ENCODE results near the gene RPS5.
A peak's percentile ranks its signal among the peaks of the same experiment; 100 is the strongest.
"Not testable (repeated sequence)": the region's sequence is repeated elsewhere in the genome, so short reads cannot be mapped to it uniquely, and the experiment has no call there.

RPS5 gene

DNA sequence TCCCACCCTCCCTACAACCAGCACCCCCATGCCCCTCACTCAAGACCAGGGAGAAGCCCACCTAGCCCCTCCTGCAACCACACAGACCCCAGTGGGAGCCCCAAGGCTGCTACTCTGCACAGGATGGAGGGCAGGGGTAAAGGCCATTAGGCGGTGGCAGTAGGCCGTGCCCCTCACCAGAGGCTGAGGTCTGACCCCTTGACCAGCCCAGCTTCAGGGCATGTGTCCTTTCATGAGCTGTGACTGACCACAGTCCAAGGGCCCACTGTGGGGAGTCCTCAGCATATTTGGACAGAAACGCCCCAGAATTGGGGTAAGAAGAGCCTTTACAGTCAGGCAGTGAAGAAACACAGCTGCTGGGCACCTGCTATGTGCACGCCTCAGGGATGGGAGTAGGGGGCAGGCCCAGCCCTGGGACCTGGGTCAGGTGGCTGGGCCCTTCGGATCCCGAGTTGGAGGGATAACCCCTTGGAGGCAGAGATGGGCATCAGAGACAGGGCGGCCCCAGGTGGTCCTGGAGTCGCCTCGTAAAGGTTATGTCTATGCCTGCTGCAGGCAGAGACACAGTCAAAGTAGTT lies 1.7 kb upstream of the RPS5 start:
- no peak for DNase-seq (ENCODE audit: low spot score)

DNA sequence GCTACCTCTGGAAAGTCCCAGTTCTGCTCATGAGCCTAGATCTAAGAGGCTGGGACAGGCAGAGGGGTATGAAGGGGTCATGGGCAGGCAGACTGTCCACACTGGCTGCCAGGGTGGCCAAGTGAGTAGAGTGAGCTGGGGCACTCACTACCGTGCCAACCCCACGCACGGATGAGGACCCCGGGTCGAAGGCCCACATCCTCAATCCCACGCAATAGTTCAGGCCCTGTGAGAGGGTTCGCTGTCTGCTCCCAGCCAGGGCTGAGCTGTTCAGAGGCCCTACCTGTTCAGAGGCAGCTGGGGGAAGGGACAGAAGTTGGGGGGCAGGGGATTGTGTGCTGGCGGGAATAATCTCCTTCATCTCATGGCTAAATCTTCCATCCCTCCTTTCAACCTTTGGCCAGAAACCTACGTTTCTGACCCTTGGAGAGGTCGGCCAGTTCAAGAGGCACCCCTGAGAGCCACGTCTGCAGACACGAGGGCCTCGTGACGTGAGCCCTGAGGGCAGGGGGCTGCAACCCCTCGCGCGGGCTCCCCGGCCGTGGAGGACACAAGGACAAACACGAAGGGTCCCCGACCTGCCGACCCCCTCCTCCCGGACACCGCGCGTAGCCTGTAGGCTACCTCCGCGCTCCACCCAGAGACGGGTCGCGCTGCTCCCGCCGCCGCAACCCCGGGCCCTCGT lies 1.0 kb upstream of the RPS5 start:
- DNase-seq (ENCODE audit: low spot score) = no peak

DNA sequence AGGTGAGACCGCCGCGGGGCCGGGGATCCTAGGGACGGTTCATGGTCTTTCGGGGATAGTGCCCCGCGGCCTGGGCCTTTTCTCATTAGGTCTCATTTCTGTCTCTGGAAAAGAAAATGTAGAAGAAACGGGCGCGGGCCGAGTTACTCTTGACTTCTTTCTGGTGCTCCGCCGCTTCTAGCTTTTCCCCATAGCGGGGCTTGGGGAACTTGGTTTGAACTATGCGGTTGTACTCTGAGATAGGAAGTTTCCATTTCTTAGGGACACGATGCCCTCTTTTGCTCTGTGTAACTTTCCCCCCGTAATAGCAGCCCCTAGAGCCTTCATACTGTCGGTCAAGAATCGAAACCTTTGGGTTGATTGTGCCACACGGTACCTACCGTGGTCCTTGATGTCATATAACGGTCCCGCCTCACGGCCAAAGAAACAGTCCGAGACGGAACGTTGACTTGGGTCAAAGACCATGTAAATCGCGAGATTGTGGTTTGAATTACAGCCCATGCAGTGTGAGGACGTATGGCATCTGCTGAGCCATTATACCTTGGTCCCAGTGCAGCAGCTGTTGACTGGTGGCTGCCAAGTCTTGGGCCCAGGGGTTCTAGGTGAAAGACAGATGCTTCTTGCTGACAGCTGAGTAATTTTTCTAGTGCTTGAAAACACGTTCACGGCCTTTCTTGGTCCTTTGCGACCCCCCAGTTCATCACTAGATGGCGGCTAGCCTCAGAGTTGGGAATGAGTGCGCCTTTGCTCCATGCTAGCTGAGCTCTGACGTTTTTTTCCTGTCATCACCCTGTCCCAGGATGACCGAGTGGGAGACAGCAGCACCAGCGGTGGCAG lies 487 bp downstream of the RPS5 start:
- DNase-seq (ENCODE audit: low spot score) = no peak

DNA sequence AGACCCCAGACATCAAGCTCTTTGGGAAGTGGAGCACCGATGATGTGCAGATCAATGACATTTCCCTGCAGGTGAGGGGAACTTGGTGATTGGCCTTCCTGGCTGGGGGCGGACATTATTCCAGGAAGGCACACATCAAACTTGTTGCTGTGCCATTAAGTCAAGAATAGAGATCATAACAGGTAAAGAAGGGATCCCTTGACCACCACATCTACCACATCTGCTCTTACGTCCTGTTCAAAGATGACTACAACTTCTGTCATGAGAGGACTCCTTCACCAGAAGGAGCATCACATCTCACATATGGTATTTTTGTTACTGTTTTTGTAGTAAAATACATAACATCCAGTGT lies 1.1 kb downstream of the RPS5 start:
- DNase-seq (ENCODE audit: low spot score) = no peak

DNA sequence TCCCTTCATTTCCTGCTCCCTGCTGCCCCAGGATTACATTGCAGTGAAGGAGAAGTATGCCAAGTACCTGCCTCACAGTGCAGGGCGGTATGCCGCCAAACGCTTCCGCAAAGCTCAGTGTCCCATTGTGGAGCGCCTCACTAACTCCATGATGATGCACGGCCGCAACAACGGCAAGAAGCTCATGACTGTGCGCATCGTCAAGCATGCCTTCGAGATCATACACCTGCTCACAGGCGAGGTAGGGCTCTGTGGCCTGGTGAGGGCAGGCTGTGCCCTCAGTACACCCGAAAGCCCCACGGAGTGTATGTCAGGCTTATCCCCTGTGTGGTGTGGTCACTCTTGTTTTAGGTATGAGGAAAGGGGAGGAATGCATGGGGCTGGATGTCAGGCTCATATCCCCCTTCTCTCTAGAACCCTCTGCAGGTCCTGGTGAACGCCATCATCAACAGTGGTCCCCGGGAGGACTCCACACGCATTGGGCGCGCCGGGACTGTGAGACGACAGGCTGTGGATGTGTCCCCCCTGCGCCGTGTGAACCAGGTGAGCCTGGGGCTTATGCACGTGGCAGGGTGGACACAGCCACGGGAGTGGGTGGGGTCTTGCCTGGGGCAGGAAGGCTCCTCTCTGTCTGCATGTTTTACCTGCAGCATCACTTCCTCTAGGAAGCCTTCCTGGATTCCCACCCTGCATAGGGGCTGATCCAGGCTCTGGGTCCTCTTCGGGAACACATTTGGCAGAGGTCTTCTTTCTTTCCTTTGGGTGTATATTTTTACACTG lies 6.1 kb downstream of the RPS5 start:
- no peak for DNase-seq (ENCODE audit: low spot score)

DNA sequence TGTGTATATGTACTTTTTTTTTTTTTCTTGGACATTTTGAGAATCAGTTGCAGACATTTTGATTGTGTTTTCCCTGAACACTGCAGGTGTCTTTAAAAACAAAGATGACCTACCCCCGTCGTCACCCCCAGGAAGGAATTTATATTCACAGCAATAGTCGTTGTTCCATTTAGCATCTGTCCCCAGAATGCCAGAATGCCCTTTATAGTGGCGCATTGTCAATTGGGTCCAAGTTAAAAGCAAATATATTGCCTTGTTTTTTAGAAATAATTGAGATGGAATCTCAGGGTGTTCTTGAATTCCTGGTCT lies 6.6 kb downstream of the RPS5 start:
- no peak for DNase-seq (ENCODE audit: low spot score)

DNA sequence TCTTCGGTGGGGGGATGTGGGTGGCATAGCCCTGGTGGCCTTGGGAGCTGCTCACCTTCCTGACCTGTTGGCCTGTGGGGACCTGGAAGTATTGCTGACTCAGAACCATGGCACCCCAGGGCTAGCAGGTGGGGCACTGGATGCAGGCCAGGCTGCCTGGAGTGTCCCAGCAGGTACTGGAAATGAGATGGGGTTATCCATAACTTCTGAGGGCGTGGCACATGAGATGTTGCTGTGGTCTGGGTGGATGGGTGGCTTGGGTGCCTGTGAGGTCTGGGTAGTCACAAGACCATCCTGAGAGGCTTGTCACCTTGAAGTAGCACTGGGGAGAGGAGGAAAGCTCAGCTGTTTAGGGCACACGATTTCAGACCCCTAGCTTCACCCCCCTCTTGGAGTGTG lies 7.8 kb downstream of the RPS5 start:
- DNase-seq (ENCODE audit: low spot score) = no peak

DNA sequence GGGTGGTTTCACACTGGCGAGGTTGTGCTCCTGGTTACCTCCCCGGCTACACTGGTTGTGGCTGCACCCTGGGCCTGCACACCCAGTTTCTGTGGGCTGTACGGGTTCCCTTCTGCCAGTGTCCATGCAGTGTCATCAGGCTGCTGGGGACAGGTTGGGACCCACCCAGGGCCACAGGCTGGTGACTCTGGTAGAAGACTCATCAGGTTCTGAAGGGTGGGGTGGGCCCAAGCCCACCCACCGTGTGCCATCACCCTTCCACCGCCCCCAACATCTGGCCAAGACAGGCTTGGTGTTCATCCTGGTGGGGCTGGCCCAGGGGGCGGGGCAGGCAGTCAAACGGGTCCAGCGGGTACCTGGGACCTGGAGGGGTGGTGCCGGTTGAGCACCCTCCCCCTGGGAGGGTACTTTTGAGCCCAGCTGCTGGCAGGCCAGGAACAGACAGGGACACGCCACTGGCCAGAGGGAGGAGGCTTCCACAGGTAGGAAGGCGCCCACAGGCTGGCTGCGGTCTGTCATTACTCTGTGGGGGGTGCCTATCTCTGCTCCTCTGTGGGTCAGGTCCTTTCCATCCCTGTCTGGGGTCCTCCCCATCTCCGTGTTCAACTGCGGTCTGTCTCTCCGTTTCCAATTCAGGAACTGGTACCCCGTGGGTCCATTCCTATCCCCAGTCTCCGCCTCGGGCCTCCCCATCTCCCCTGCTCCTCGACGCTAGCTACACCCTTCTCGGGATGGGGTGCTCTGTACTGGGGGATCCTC lies 8.3 kb downstream of the RPS5 start, which contains the start of gene RNF225:
RNF225 (plus strand) TSS at position 437 of the 759 bp plus-strand sequence. CDS start 434 bp downstream, outside the sequence.
- DNase-seq (ENCODE audit: low spot score) = no peak

DNA sequence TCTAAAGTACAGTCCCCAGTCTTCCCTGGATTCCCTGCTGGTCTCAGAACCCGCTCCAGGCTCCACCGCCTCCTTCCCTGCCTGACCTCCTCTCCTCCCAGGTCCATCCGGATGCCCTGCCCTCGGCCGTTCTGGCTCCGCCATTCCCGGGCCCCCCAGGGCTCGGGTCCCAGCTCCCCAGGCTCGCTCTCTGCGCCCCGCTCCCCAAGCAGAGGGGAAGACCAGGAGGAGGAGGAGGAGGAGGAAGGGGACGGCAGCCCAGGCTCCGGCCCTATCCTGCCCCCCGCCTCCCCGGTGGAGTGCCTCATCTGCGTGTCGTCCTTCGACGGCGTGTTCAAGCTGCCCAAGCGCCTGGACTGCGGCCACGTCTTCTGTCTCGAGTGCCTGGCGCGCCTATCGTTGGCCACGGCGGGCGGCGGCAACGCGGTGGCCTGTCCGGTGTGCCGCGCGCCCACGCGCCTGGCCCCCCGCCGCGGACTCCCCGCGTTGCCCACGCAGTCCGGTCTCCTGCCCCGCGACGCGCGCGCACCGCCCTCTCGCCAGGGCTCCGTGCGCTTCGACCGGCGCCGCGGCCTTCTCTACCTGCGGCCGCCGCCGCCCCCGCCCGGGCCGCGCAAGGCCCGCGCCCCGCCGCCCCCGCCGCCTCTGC lies 9.0 kb downstream of the RPS5 start:
- no peak for DNase-seq (ENCODE audit: low spot score)

DNA sequence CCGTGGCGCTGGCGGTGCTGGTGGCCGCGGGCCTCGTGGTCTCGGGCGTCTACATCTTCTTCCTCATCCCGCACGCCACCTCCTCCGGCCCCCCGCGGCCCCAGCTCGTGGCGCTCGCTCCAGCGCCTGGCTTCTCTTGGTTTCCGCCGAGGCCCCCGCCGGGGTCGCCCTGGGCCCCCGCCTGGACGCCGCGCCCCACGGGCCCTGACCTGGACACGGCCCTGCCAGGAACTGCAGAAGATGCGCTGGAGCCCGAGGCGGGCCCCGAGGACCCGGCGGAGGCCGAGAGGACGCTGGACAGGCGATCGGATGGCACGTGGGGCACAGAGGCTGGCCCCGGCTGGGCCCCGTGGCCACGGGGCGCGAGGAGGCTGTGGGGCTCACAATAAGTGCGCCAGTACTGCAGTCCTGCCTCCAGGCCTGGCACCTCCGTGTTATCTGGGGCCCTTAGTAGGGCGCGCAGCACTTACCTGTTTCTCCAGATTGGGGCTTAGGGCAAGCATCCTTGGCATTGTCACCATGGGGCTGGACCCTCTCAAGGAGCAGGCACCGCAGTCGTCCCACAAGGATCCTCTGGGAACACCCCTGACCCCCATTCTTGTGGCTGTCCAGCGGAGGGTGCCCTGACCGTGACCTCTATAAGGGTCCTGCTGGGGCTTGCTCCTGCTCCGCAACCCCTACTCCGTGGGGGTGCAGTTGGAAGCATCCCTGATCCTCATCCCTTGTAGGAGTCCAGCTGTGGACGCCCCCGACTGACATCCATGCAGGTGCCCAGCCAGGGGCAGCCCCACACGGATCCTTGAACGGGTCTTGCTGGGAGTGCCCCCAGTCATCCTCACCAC lies 9.8 kb downstream of the RPS5 start:
- DNase-seq (ENCODE audit: low spot score) = no peak

DNA sequence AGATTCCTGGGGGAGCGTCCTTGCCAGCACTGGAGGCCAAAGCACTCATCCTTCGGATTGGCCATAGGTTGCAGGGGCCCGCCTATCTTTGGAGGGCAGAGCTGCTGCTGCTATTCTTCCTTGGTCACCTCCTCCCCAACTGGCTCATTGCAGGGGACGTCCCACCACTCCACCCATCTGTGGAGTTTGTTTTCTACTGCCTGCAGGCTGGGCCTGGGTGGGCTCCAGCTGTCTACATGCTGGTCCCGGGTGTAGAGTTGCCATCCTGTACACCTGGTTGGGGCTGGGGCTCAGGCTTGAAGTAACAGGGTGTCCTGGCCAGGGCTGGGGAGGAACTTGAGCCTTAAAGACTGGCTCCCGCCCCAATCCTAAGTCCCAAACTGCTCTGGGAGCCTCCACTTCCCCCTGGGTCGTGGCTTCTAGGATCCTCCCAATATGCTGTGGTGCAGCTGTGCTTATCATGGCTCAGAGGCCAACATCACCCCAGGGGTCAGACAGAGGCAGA lies 10.5 kb downstream of the RPS5 start:
- no peak for DNase-seq (ENCODE audit: low spot score)

DNA sequence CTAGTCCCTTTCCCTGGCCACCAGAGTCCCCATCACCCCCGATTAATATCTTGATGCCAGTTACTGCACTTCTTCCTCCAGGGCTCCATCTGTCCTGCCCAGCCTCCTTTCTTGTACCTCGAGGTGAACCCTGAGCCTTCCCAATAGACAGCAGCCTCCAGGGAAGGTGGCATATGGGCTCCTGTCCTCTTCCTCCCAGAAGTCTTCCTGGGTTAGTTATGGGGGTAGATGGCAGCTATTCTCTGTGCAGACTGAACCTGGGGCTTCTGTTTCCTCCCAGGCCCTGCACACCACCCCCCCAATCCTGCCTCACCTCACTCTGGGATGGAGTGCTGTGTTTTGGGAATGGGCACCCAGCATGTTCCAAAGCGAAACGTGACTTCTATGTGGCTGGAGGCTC lies 11.0 kb downstream of the RPS5 start:
- no peak for DNase-seq (ENCODE audit: low spot score)

DNA sequence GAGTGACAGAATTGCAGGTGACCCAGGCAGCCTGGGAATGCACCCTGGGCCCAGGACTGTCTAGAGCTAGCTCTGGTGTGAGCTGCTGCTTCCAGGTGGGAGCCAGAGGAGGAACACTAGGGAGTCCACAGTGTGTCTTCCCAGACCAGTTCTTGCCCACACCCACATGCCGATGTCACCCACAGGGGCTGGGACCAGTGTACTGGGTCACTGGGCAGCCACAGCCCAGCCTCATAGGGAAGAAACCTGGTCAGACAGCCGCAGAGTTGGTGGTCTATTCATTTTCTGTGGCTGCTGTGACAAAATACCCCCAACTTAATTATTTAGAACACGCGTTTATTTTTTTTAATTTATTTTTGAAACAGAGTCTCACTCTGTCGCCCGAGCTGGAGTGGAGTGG lies 11.5 kb downstream of the RPS5 start:
- DNase-seq (ENCODE audit: low spot score) = no peak

DNA sequence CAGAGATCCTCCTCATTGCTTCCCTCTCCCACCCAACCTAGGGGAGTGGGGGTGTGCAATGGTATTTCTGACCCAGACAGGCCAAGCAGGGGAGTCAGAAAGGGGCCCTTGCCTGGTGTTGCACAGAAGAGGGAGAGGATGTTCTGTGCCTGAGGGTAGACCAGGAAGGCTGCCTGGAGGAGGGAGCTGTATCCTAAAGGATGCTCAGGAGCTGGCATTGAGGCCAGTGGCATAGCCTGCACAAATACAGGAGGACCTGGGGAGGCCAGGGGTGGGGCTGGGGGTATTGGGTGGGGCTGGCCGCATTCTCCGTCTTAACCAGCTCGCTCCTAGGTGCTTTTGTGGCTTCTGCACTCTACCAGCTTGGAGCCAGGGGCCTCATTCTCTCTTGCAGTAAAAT lies 12.8 kb downstream of the RPS5 start:
- no peak for DNase-seq (ENCODE audit: low spot score)

DNA sequence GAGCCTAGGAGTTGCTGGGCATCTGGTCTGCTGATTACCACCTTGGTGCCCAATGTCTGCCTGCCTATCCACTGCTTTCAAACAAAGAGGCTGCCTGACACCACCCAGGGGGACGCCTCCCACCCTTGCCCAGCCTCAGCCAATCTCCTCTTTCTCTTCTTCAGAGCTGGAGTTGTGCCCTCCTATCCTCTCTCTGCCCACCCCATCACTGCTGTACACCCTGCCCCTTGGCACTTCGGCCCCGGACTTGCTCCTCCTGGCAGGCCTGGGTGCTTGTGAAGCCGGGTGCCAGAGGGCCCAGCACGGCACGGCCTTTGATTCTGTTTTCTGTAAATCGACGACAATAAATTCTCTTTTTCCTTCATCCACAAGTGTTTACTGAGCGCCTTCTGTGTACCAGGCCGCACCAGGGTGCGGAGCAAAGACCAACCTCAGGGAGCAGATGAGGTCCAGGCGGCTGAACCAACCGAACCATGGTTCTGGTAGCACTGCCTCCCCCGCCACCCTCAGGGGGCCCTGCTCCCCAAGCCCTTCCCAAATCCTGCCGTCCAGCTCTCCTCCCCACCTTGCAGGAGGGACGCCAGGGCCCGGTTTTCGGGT lies 13.3 kb downstream of the RPS5 start:
- DNase-seq (ENCODE audit: low spot score) = peak; percentile 28

DNA sequence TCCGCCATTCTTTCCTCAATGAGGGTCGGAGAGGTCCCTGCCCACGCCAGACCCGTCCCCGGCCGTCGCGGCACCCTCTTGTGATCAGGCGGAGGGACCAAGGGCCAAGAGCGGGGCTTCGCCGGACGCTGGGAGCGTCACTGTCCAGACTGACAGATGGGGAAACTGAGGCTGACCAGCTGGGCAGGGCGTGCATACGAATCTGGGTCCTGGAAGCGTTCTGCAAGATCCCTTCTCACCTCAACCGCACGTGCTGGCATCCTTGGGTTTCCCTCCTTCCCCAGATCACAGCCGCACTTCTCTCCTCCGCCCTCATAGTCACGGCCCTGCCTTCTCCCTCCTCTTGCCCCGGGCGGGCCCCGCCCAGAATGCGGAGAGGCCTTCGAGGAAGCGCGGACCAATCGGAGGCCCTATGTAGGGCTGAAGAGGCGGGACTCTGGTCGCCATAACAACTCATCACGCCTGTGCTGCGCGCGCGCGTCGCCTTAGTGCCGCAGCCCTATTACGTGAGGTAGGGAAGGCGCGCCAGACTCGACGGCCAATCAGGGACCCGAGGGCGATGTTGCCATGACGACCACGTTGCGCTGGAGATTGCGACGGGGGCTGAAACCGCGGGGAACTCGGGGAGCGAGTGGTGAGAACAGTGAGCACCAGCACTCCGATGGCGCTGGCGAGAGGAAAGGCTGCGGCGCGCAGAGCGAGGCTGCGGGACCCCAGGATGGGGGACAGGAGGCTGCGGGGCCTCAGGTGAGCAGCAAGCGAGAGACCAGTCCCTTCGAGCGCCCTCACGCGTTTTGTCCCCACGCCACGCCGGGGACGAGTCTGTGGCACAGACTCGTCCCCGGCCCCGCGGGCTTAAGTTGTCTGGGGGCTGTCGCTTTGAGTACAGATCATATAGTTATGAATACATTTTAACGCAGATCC lies 14.1 kb downstream of the RPS5 start:
- peak; percentile 100 for DNase-seq (ENCODE audit: low spot score)

DNA sequence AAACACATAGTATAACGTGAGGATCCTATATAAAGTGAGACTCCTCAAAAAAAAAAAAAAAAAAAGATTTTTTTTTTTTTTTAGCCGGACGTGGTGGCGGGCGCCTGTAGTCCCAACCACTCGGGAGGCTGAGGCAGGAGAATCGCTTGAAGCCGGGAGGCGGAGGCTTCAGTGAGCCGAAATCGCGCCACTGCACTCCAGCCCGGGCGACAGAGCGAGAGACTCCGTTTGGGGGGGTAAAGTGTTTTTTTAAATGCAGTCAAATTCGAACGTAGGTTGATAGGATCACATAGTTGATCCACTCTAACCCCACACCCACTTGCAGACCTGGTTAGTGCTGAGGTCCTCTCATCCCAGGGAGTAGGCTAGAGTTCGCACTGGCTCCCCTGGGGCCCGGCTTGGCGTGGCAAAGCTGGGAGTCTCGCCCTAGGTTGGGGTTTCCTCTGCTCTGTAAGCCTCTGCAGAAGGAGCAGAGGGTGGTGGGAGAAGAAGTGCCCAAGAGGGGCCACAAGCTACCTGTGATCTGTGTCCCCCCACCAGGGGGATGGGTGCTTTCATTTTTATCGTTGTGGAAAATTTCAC lies 14.9 kb downstream of the RPS5 start:
- no peak for DNase-seq (ENCODE audit: low spot score)

DNA sequence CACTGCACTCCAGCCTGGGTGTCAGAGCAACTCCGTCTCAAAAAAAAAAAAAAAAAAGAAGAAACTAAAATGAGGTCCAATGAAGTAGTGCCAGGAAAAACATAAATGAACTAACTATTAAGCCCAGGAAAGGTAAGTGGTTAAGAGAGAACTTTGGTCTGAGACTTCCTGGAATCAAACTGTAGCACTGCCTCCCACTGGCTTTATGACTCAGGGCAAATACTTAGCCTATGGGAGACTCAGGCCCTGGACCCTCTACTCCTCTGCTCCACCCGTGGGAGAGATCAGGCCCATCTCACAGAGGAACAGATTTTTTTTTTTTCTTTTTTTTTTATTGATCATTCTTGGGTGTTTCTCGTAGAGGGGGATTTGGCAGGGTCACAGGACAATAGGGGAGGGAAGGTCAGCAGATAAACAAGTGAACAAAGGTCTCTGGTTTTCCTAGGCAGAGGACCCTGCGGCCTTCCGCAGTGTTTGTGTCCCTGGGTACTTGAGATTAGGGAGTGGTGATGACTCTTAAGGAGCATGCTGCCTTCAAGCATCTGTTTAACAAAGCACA lies 16.9 kb downstream of the RPS5 start:
- not testable (repeated sequence) for DNase-seq (ENCODE audit: low spot score)

Data from AG08395 (cell line).